ENCODE results near the gene MYO3B.

GRCh38 chr2:170588729-170589128, 410.8 kb downstream of the MYO3B start:
- TF ChIP-seq, protein P1, sequence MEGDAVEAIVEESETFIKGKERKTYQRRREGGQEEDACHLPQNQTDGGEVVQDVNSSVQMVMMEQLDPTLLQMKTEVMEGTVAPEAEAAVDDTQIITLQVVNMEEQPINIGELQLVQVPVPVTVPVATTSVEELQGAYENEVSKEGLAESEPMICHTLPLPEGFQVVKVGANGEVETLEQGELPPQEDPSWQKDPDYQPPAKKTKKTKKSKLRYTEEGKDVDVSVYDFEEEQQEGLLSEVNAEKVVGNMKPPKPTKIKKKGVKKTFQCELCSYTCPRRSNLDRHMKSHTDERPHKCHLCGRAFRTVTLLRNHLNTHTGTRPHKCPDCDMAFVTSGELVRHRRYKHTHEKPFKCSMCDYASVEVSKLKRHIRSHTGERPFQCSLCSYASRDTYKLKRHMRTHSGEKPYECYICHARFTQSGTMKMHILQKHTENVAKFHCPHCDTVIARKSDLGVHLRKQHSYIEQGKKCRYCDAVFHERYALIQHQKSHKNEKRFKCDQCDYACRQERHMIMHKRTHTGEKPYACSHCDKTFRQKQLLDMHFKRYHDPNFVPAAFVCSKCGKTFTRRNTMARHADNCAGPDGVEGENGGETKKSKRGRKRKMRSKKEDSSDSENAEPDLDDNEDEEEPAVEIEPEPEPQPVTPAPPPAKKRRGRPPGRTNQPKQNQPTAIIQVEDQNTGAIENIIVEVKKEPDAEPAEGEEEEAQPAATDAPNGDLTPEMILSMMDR (IDR thresholded peaks at IDR 0.05; ENCODE audit: insufficient read depth, low read length, poor library complexity, severe bottlenecking) = no peak
- no peak for TF ChIP-seq EZH2phosphoT487 (conservative IDR thresholded peaks at IDR 0.05; ENCODE audit: low read length)

Data from SU-DHL-6 (cell line).